EL (cell line): ENCODE data around the gene LRRC1.

ENCODE experiments used
- DNase-seq: peaks from one replicate; pipeline ENCODE4 v3.0.0-alpha.2; 2016

The LRRC1 gene

GRCh38 chr6:53851561-53851960 is 56.8 kb downstream of the LRRC1 start:
- DNase-seq: no peak

GRCh38 chr6:53852805-53853204 is 58.0 kb downstream of the LRRC1 start:
- no peak for DNase-seq

GRCh38 chr6:53854843-53855567 is 60.2 kb downstream of the LRRC1 start:
- no peak for DNase-seq

- DNase-seq: no peak
Observed at GRCh38 chr6:53855940-53856339, 61.1 kb downstream of the LRRC1 start.

GRCh38 chr6:53857318-53858094 is 62.7 kb downstream of the LRRC1 start:
- no peak for DNase-seq

DNA sequence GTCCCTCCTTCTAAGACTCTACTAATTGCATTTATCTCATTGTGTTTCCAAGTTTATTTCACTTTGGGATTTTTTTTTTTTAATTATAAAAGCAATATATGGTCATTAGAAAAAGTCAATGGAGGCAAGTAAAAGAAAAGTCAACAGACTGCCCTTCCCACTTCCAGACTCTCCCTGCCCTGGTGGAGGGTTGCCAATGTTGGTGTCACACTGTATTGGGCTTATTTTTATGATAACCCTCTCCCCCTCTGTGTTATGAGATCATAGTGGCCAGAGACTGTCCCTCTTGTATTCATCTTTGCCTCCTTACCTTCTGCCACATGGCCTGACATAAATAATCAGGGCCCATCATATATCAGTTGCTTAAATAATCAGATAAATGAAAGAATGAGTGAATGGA is 63.4 kb downstream of the LRRC1 start:
- DNase-seq: no peak

DNA sequence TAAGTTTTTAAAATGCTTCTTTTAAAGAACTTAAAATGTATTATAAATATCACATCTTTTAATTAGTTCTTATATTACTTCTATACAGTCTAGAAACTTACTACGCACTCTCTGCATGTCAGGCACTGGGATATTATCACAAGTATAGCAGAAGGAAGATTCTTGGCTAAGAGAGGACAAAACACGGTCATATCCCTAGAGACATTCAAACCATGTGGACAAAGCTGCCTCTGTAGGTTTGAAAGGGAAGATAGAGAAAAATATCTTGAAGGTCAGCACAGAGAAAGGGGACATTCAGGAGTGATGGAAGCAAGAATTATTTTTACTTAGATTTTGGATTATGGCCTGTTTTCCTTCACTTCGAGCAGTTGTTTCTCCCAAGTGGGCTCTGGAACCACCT is 64.1 kb downstream of the LRRC1 start:
- DNase-seq: no peak

- no peak for DNase-seq
Observed at GRCh38 chr6:53860511-53860910, 65.7 kb downstream of the LRRC1 start.

- DNase-seq: no peak
Observed at GRCh38 chr6:53861518-53861917, 66.7 kb downstream of the LRRC1 start.

DNA sequence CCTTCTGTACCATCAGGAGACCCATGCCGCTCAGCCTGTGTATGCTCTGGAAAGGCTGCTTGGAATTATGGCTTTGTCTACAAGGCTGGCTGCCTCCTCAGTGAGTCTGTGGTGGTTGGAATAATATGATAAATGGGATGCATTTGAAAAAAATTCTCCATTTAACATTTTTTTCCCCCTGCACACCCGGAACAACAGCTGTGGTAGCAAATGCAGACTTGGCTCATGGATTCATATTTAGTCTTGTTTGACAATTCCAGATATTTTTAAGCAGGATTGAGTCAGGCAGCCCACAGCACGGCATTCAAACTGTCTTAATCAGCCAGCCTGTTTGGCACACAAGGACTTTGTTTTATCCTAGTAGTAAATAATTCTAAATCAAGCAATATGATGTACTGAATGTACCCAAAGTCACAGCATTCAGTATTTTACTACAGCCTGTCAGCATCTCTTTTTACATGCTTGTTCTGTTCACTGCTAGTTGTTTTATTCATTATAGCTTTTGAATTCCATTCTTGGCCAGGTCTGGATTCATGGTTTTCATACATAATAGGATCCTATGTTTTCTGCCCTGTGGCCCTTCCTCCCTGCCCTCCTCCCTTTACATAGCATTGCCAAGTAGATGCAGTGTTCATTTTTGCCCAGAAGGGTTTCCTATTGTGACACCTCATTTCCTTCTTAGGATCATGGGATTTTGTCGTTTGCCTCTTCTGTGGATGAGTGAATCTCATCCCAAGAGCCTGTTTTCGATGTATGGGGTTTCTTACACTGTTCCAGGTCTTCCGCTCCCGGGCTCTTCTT is 68.1 kb downstream of the LRRC1 start:
- peak; percentile 25 for DNase-seq

DNA sequence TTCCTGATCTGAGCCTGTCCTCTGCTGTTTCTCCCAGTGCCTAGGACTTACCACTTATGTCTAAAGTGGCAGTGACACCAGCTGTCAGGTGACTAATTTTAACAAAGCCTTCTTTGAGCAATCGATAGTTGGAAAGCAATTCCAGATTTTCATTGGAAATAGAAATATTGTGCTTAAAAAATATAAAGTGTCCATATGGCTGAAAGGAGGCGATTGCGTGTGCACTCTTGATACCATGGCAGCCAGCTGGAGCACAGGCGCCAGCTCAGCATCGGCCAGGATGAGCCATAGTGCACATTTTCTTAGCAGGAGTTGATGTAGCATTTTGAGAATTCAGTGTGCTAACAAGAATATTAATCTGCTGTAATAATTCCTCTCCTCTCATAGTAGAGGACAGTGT is 70.0 kb downstream of the LRRC1 start:
- no peak for DNase-seq

- no peak for DNase-seq
Observed at GRCh38 chr6:53866226-53866625, 71.4 kb downstream of the LRRC1 start.

GRCh38 chr6:53868626-53869025 is 73.8 kb downstream of the LRRC1 start:
- DNase-seq: no peak

- no peak for DNase-seq
Observed at GRCh38 chr6:53869964-53870363, 75.2 kb downstream of the LRRC1 start.

GRCh38 chr6:53873922-53874321 is 79.1 kb downstream of the LRRC1 start:
- peak; percentile 17 for DNase-seq

DNA sequence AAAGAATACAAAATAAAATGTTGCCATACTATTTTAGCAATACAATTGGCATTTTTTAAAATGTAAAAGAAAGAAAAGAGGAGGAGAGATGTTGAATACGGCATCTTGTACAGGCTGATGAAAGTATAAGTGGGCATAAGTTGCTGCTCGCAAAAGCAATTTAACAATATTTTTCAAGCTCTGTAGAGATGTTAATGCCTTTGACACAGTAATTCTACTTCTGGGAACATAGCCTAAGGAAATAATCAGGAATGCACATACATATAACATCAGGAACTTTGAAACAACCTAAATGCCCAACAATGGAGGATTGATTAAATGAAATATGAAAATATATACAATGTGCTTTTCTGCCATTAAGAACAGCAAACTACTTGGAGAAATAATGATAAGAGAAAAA is 80.2 kb downstream of the LRRC1 start:
- no peak for DNase-seq

DNA sequence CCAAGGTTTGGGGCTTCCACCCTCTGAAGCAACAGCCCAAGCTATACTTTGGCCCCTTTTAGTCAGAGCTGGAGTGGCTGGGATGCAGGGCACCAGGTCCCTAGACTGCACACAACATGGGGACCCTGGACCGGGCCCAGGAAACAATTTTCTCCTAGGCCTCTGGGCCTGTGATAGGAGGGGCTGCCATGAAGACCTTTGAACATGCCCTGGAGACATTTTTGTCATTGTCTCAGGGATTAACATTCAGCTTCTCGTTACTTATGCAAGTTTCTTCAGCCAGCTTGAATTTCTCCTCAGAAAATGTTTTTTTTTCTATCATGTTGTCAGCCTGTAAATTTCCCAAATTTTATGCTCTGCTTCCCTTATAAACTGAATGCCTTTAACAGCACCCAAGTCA is 82.3 kb downstream of the LRRC1 start:
- DNase-seq: no peak

GRCh38 chr6:53878808-53879207 is 84.0 kb downstream of the LRRC1 start:
- no peak for DNase-seq

GRCh38 chr6:53879608-53880007 is 84.8 kb downstream of the LRRC1 start:
- DNase-seq: peak; percentile 15

GRCh38 chr6:53887316-53887715 is 92.5 kb downstream of the LRRC1 start:
- no peak for DNase-seq

GRCh38 chr6:53888931-53889330 is 94.1 kb downstream of the LRRC1 start:
- DNase-seq: peak; percentile 50

DNA sequence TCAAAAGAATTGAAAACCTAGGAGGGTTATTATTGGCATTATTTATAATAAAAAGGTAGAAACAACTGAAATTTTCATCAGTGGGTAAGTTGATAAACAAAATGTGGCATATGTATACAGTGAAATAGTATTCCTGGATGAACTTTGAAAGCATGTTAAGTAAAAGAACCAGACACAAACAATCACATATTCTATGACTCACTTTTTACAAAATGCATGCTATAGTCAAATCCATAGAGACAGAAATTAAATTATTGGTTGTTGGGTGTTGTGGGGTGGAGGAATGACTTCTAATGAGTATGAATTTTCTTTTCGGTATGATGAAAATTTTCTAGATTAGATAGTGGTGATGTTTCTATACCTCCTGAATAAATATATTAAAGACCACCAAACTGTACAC is 94.6 kb downstream of the LRRC1 start:
- DNase-seq: no peak

DNA sequence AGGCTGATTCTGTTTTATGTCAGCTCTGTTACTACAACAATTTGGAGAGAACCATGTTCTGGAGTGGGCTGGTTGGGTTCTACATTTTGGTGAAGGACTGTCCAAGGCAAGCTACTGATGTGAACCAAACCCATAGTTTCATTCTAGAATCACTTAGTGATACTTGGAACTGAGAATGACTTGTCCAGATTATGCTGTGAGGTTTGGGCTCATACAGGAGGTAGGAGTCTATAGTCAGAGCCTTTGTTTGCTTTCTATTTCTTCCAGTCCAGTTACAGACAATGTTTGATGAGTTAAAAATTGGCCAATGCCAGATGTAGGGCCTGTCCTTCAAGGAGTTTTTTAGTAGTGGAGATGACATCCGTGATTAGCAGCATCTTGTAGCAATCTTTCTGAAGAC is 97.9 kb downstream of the LRRC1 start:
- no peak for DNase-seq

DNA sequence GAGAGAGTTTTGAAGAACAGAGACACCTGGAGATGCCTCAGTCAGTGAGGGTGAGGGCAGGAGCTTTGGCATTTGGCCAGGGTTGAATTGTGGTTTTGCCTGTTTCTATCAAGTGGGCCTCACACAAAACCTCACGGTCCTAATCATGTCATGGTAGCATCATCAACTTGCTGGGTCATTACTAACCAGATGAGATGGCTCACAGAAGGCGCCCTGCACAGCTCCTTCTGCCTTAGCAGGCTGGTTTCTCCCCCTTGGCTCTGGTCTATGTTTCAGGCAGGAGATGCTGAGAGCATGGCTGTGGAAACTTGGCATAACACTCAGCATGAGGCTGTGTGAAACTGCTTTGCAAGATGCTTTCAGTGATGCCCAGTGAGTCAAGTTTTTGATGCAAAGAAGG is 99.3 kb downstream of the LRRC1 start:
- DNase-seq: peak; percentile 38
